Lower leg skin (tissue), 3 donors: ENCODE data around the gene GATC.

Experiments used
- CTCF ChIP-seq, 3 donors: fragments of 450-650 bp; IDR thresholded peaks; one replicate each; pipeline ENCODE4 v1.5.1; 2016; ENCODE audit warnings: antibody characterized with exemption in 3 of 3, mild to moderate bottlenecking in 3 of 3, moderate library complexity in 2 of 3
- POLR2A ChIP-seq, 2 donors: fragments of 450-650 bp; IDR thresholded peaks; one replicate each; pipeline ENCODE4 v1.6.1; 2016 to 2017; ENCODE audit warnings: antibody characterized with exemption in 2 of 2, mild to moderate bottlenecking in 1 of 2, moderate library complexity in 1 of 2

DNA sequence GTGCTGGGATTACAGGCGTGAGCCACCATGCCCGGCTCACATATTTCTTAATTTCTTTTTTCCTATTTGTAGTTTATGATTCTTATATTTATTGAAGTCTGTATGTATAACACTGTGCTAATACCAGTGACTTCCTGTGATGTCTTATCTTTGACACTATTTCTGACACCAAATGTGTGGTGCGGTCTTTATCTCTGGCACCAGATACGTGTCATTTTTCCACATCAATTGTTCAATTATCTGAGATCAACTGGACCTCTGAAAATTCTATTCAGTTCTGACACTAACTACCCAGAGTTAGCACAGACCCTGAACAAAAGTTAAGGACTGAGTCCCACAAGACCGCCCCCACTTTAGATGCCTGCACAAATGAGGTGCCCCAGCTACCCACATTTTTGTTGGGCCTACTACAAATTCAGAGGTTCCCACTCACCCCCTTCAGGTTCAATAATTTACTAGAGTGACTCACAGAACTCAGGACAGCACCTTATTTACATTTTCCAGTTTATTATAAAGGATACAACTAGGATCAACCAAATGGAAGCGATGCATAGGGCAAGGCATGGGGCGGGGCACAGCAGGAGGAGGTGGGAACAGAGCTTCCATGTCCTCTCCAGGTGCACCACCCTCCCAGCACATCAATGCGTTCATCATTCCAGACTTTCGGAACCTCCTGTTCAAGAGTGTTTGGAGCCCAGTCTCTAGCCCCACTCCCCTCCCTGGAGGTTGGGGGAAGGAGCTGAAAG lies 35.0 kb downstream of the GATC start:
- no peak for TF ChIP-seq CTCF (IDR thresholded peaks at IDR 0.05)
- no peak for TF ChIP-seq POLR2A (IDR thresholded peaks at IDR 0.05)
